HL-60 (cell line): Measurements from ENCODE around the gene CST8.

Experiments
- DNase-seq, 2 experiments: peaks; one replicate each; pipeline ENCODE4 v3.0.0-alpha.2; 2010 to 2020; ENCODE audit warnings: low read depth in 1 of 2, low spot score in 1 of 2
- H3K27ac ChIP-seq: fragments of 250-450 bp; sonication (Bioruptor Pico); replicated peaks from 2 replicates; pipeline ENCODE4 v1.5.1; 2020; ENCODE audit warnings: mild to moderate bottlenecking, moderate library complexity
- H3K27me3 ChIP-seq: fragments of 250-450 bp; sonication (Bioruptor Pico); 2 replicates; pipeline ENCODE4 v1.5.1; 2021; ENCODE audit warnings: mild to moderate bottlenecking, moderate library complexity; ENCODE audit not compliant: insufficient read depth, poor library complexity, severe bottlenecking
- H3K4me3 ChIP-seq: replicated peaks from 2 replicates; pipeline ENCODE4 v1.5.1; 2011; ENCODE audit warnings: mild to moderate bottlenecking, control low read depth, low read length; ENCODE audit not compliant: insufficient read depth
- CTCF ChIP-seq: IDR thresholded peaks from one replicate; pipeline ENCODE4 v1.5.1; 2011; ENCODE audit warnings: low read length, control low read depth, inconsistent platforms; ENCODE audit not compliant: insufficient read depth
- GABPA ChIP-seq: IDR thresholded peaks from 2 replicates; pipeline ENCODE4 v1.6.1; 2012; ENCODE audit warnings: low read depth
- POLR2AphosphoS5 ChIP-seq: IDR thresholded peaks from 2 replicates; pipeline ENCODE4 v1.6.1; 2012; ENCODE audit warnings: low read depth
- REST ChIP-seq: IDR thresholded peaks from 2 replicates; pipeline ENCODE4 v1.6.1; 2012; ENCODE audit warnings: low read depth; ENCODE audit not compliant: insufficient replicate concordance
- SPI1 ChIP-seq: IDR thresholded peaks from 2 replicates; pipeline ENCODE4 v1.6.1; 2012; ENCODE audit warnings: low read depth, mild to moderate bottlenecking, borderline replicate concordance

Gene CST8

GRCh38 chr20:23450877-23451276 lies 40.0 kb upstream of the CST8 start:
- no peak overlapping the region for H3K4me3 ChIP-seq
- DNase-seq = no peak
- TF ChIP-seq POLR2AphosphoS5 (no peak), SPI1 (no peak), GABPA (no peak)
- no peaks in the 10 kb centered on the region for H3K27me3 ChIP-seq
- no peak overlapping the region for H3K27ac ChIP-seq

DNA sequence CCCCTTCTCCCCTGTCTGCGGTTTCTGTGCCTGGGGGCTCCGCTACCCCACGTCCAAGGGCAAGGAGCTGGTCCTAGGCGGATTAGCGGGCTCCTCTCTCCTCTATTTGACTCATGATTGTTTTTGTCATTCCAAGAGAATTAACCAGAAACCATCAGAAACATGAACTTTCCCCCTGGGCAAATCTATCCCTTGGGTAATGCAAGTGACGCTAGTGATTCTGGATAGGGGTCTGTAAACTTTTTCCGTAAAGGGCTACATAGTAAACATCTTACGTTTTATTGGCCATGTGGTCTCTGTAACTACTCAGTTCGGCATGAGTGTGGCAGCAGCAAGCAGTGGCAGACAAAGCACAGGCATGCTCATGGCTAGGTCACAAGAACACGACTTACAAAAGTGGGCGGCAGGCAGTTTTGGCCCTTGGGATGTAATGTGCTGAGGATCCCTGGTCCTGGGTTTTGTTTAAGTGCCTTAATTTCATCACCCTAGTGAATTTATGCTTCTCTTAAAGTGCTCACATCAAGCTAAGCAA lies 38.9 kb upstream of the CST8 start:
- Histone ChIP-seq H3K4me3 (no peak overlapping the region), H3K27ac (no peak overlapping the region), H3K27me3 (no peaks in the 10 kb centered on the region)
- DNase-seq = no peak
- no peak for TF ChIP-seq POLR2AphosphoS5
- no peak for TF ChIP-seq GABPA
- no peak for TF ChIP-seq SPI1
- TF ChIP-seq CTCF = no peak

DNA sequence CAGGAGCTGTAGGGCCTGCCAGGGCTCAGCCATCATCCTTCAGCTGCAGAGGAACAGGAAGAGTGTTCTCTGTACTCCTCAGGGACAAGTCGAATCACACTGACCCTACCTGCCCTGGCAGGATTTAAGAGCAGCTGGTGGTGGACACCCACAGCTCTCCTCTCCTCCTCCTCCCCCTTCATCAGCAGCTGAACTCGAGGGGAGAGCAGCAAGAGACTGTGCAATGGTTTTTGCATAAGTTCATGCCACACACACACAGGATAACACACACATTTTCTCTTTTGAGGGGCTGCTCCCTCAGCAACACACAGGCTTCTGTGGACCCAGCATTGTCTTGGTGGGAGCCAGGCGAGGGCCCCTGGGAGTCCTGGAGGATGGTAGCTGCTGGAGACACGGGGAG lies 38.1 kb upstream of the CST8 start, which contains the start of gene CST11:
Gene CST11 (minus strand): TSS at position 101 of the 400 bp plus-strand sequence. CDS start 65 bp downstream, at position 36.
- TF ChIP-seq REST (no peak), SPI1 (no peak), CTCF (no peak), POLR2AphosphoS5 (no peak), GABPA (no peak)
- H3K4me3 ChIP-seq = no peak within 1 kb of the TSS
- H3K27me3 ChIP-seq = no peaks in the 10 kb centered on the region
- no peak for DNase-seq
- H3K27ac ChIP-seq = no peak within 1 kb of the TSS

GRCh38 chr20:23453549-23454543 lies 37.1 kb upstream of the CST8 start:
- H3K27ac ChIP-seq = no peak overlapping the region
- no peak for TF ChIP-seq CTCF
- no peak for TF ChIP-seq SPI1
- no peak for TF ChIP-seq REST
- no peak for TF ChIP-seq GABPA
- no peak for TF ChIP-seq POLR2AphosphoS5
- no peak for DNase-seq
- H3K27me3 ChIP-seq = no peaks in the 10 kb centered on the region
- H3K4me3 ChIP-seq = no peak overlapping the region
